Spinal cord (tissue), 10 donors: ENCODE data around the gene GMIP. TPM values are rescaled to one million over a fixed set of nuclear protein-coding genes. Genes with fewer than 3 reads are reported as not detected.

ENCODE experiments used
- DNase-seq, 6 donors: peaks; one replicate each; pipeline versions ENCODE4 v3.0.0 to v3.0.0-alpha.2; 2013 to 2015; ENCODE audit warnings: low spot score in 6 of 6, low read depth in 4 of 6
- H3K27ac ChIP-seq: one replicate; pipeline ENCODE4 v1.5.1; 2013; ENCODE audit warnings: low read depth, low read length, control low read depth
- H3K27me3 ChIP-seq: one replicate; pipeline ENCODE4 v1.6.1; 2013; ENCODE audit warnings: low read length; ENCODE audit not compliant: control insufficient read depth, insufficient read depth
- H3K36me3 ChIP-seq: one replicate; pipeline ENCODE4 v1.6.1; 2013; ENCODE audit warnings: low read length; ENCODE audit not compliant: control insufficient read depth, insufficient read depth
- H3K4me1 ChIP-seq: one replicate; pipeline ENCODE4 v1.6.1; 2013; ENCODE audit warnings: low read length; ENCODE audit not compliant: control insufficient read depth, insufficient read depth
- H3K4me3 ChIP-seq: one replicate; pipeline ENCODE4 v1.5.1; 2013; ENCODE audit warnings: low read depth, low read length, control low read depth
- H3K9me3 ChIP-seq: one replicate; pipeline ENCODE4 v1.6.1; 2013; ENCODE audit warnings: low read length; ENCODE audit not compliant: control insufficient read depth, insufficient read depth
- WGBS: methylation state at CpG from one replicate; pipeline ENCODE4 v1.1.5; 2013; ENCODE audit warnings: missing lambda C conversion rate; ENCODE audit not compliant: insufficient coverage; 5-methylcytosine and 5-hydroxymethylcytosine counted together
- polyA plus RNA-seq, 2 donors: library from polyadenylated mRNA; unstranded; fragments of 120-200 nt; gene quantifications; one replicate each; pipeline ENCODE4 v1.2.1, GENCODE V29; 2013; ENCODE audit not compliant: insufficient read length in 2 of 2
- total RNA-seq, 2 donors: library from RNA; depleted of rRNA in 1 of 2; stranded (reverse); fragments of 120-200 nt in 1 of 2; fragments of >200 nt in 1 of 2; gene quantifications; one replicate each; pipeline versions ENCODE4 v1.2.3 to v1.2.4, GENCODE V29; 2013 to 2014
- donor health status: healthy.

The GMIP gene
- total and polyA plus RNA-seq, 4 donors = 5.2 to 20.8 (median 13.5) TPM

GRCh38 chr19:19637523-19638251, 5.8 kb downstream of the GMIP start:
- Histone ChIP-seq H3K4me3 (no peak overlapping the region), H3K9me3 (no peaks in the 10 kb centered on the region), H3K27me3 (no peaks in the 10 kb centered on the region), H3K36me3 (peaks cover 53% of the 10 kb centered on the region), H3K27ac (no peak overlapping the region), H3K4me1 (peaks cover 5% of the 10 kb centered on the region)
- WGBS = 43% methylated on average over 50 of the region's 53 CpGs
- DNase-seq = no peak

GRCh38 chr19:19637186-19637522, 6.3 kb downstream of the GMIP start:
- no peaks in the 10 kb centered on the region for H3K27me3 ChIP-seq
- no peak overlapping the region for H3K4me3 ChIP-seq
- H3K27ac ChIP-seq = no peak overlapping the region
- no peak for DNase-seq
- no peaks in the 10 kb centered on the region for H3K4me1 ChIP-seq
- H3K36me3 ChIP-seq = peaks cover 55% of the 10 kb centered on the region
- H3K9me3 ChIP-seq = no peaks in the 10 kb centered on the region
- 60% methylated on average over 27 of the region's 27 CpGs for WGBS

DNA sequence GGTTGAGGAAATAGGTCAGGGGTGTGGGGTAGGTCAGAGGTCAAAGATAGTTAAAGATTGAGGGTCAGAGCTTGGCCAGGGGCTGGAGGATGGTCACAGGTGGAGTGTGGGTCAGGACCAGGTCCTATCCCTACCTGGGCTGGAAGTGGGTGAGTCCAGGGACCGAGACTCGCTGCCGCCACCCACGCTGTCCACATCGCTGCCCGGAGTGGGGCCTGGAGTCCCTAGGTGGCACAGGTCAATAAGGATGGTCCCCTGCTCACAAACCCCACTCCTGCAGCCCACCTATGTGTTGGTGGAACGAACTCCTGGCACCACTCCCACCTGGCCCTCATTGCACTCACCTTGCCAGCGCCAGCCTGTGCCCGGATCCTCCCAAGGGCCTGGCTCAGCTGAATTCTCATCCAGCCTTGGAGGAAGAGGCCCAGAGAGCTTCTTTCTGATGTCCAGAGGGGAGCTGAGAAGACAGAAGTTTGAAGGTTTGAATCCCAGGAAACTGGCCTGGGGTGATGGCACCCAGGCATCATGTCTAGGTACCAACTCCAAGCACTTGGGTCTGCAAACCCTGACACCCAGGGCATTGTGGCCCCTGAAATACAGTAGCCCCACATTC, 6.8 kb downstream of the GMIP start:
- H3K27me3 ChIP-seq = no peaks in the 10 kb centered on the region
- no peaks in the 10 kb centered on the region for H3K9me3 ChIP-seq
- H3K27ac ChIP-seq = no peak overlapping the region
- peaks cover 55% of the 10 kb centered on the region for H3K36me3 ChIP-seq
- no peaks in the 10 kb centered on the region for H3K4me1 ChIP-seq
- 97% methylated on average over 5 of the region's 9 CpGs for WGBS
- no peak overlapping the region for H3K4me3 ChIP-seq
- no peak for DNase-seq

DNA sequence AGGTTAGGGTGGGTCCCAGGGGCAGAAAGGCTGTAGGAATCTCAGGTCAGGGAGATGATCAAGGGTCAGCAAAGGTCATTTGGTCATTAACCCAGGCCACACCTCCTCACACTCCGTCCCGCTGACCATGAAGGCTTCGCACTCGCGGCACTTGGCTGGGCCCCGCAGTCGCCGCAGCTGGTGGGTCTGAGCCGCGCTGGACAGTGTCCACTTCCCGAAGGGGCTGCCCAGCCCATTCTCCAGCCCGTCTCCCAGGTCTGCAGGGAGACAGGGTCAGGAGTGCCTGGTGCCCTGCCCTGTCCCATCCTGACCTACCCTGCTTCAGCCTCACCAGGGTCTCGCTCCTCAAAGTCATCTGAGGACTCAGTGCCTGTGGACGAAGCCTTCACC, 8.1 kb downstream of the GMIP start:
- no peak overlapping the region for H3K27ac ChIP-seq
- H3K4me3 ChIP-seq = no peak overlapping the region
- H3K36me3 ChIP-seq = peaks cover 62% of the 10 kb centered on the region
- H3K9me3 ChIP-seq = no peaks in the 10 kb centered on the region
- no peak for DNase-seq
- H3K27me3 ChIP-seq = no peaks in the 10 kb centered on the region
- no peaks in the 10 kb centered on the region for H3K4me1 ChIP-seq
- 93% methylated on average over 13 of the region's 14 CpGs for WGBS

GRCh38 chr19:19634516-19635312, 8.7 kb downstream of the GMIP start:
- H3K36me3 ChIP-seq = peaks cover 66% of the 10 kb centered on the region
- DNase-seq = no peak
- no peaks in the 10 kb centered on the region for H3K27me3 ChIP-seq
- no peak overlapping the region for H3K27ac ChIP-seq
- H3K4me1 ChIP-seq = no peaks in the 10 kb centered on the region
- no peak overlapping the region for H3K4me3 ChIP-seq
- H3K9me3 ChIP-seq = no peaks in the 10 kb centered on the region
- 93% methylated on average over 36 of the region's 36 CpGs for WGBS

- H3K27me3 ChIP-seq = no peaks in the 10 kb centered on the region
- DNase-seq = no peak
- no peaks in the 10 kb centered on the region for H3K9me3 ChIP-seq
- H3K4me3 ChIP-seq = no peak overlapping the region
- peaks cover 2% of the 10 kb centered on the region for H3K4me1 ChIP-seq
- no peak overlapping the region for H3K27ac ChIP-seq
- peaks cover 69% of the 10 kb centered on the region for H3K36me3 ChIP-seq
- WGBS = 89% methylated on average over 22 of the region's 22 CpGs
These were observed 9.5 kb downstream of the GMIP start for GRCh38 chr19:19633711-19634515.

DNA sequence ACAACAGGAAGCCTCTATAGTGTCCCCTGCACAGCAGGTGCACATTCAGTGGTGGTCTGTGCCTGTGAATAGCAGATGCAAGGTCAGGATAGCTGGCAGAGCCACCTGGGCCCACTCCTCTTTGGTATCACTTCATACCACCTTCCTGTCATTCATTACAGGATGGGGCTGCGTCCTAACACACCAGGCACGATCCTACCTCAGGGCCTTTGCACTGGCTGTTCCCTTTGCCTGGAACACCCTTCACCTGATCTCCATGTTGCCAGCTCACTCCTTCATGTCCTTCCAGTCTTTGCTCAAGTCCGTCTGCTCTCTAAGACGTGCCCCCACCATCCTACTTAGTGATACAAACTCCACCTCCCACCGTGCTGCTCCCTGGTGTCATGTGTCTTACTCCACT, 10.8 kb downstream of the GMIP start:
- peaks cover 8% of the 10 kb centered on the region for H3K4me1 ChIP-seq
- no peaks in the 10 kb centered on the region for H3K9me3 ChIP-seq
- H3K27me3 ChIP-seq = no peaks in the 10 kb centered on the region
- DNase-seq = no peak
- 86% methylated on average over 5 of the region's 5 CpGs for WGBS
- H3K27ac ChIP-seq = no peak overlapping the region
- no peak overlapping the region for H3K4me3 ChIP-seq
- peaks cover 61% of the 10 kb centered on the region for H3K36me3 ChIP-seq

DNA sequence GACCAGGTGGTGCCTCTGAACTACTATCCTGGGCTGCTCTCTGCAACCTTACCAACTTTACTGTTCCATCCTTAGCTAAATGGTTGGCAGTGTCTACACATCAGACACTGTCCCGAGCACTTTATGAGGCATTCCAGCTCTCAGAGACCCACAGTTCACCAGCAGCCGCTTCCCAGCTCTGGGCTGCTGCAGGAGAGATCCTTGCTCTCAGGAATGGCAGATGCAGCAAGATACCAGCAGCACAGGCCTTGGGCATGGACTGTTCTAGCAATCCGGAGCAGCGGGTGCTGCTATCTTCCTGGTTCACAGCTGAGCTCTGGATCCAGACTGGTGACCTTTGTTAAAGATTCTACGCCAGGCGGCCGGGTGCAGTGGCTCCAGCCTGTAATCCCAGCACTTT, 12.1 kb downstream of the GMIP start:
- no peak for DNase-seq
- no peaks in the 10 kb centered on the region for H3K27me3 ChIP-seq
- 90% methylated on average over 4 of the region's 7 CpGs for WGBS
- peaks cover 21% of the 10 kb centered on the region for H3K4me1 ChIP-seq
- H3K4me3 ChIP-seq = no peak overlapping the region
- H3K36me3 ChIP-seq = peaks cover 56% of the 10 kb centered on the region
- H3K27ac ChIP-seq = no peak overlapping the region
- H3K9me3 ChIP-seq = no peaks in the 10 kb centered on the region

DNA sequence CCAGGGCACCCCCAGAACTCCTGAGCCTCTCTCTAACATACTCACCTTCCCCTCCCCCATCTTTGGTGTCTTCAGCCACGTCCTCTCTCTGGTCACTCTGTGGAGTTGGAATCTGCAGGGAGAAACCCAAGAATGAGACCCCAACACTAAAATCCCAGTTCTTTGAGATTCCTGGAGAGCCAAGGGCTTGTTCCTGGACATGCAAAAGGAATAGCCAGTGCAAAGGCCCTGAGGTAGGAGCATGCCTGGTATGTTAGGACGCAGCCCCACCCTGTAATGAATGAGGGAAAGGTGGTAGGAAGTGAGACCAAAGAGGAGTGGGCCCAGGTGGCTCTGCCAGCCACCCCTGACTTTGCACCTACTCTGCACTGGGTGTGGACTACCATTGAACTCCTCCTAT, 13.0 kb downstream of the GMIP start:
- DNase-seq = no peak
- Histone ChIP-seq H3K27ac (no peak overlapping the region), H3K36me3 (peaks cover 53% of the 10 kb centered on the region), H3K4me1 (peaks cover 23% of the 10 kb centered on the region), H3K9me3 (no peaks in the 10 kb centered on the region), H3K27me3 (no peaks in the 10 kb centered on the region), H3K4me3 (no peak overlapping the region)
- no CpG with 5 or more reads among the region's 2 CpGs for WGBS
